Putamen (tissue), 1 donor: Measurements from ENCODE around the gene MVB12B.
"Not testable (repeated sequence)": the region's sequence is repeated elsewhere in the genome, so short reads cannot be mapped to it uniquely, and the experiment has no call there.

Source experiments
- DNase-seq: peaks from one replicate; pipeline ENCODE4 v3.0.0-alpha.2; 2016; ENCODE audit warnings: low spot score

The MVB12B gene

DNA sequence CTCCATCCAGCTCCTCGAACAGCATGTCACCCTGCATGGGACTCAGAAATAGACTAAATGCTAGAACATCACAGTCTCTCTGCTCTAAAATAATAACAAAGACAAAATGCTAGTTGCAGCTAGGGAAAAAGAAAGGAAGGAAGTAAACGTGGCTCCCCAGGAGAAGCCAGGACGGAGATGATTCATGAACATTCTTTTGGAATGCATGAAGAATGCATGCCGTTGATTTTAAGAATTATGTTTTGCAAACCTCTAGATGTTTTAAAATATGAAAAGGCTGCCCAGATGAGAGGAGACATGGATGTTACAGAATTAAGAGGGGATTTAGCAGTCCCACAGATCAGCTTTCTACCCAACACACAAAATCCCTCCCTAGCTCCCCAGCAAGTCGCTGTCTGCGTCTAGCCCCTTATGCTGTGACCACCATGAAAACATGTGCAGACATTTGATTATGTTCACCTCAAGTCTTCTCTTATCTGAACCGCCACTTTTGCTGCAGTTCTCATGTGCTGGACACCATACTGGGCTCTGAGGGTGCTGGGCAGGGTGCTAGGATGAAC, 147.7 kb downstream of the MVB12B start:
- no peak for DNase-seq

DNA sequence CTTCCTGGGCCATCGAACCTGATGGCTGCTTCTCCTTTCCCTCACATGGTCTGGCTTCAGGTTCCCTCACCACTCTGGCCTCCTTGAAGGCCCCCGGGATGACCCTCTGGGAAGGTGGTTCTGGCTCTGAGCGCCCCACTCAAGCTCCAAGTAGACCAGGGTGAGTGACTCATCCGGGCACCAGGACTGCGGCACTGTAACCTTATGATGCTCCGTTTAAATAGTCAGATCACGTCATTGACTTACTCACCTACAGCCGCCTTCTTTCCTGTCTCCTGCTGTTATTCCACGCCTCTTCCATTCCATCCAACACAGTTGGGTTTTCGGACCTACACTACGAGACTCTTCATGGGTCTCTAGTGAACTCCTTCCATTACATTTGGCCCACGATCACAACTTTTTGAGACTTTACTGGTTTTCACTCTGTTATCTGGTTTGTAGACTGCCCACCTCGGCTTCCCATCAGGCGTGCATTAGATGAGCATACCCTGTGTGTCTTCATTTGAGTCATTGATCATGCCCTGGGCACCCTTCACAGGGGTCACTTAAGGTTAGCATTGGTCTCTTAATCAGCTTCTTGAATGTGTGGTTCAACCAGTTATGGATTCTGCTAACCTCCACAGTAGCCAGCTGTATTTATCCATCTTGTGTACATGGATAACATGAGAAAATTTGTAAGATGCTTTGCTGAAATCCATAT, 148.3 kb downstream of the MVB12B start:
- no peak for DNase-seq

DNA sequence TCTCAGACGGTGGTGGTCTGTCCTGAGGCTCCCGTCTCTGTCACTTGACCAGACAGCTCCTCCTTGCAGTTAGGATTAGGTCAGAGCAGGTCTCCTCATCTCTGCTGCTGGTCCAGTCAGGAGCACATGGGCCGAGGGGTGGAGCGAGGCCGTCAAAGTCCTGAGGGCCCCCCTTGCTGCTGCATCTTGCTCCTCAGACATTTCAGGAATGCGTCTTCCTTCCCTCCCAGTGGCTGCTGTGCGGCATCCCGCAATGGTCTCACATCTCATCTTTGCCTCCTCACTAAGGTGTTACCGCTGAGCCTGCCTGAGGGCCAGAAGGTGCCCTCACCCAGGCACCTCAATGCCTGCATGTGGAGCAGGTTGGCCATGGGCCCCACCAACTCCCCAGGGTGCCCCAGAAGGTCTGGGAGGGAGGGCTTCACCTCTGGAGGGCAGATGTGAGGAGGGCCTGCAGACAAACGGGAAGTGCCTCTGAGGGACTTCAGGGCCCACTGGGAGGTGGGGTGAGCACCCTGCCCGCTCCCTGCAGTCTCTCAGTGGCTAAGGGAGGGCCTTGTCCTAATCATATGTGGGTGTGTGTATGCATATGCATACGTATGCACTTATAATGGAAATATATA, 149.4 kb downstream of the MVB12B start:
- DNase-seq = no peak

DNA sequence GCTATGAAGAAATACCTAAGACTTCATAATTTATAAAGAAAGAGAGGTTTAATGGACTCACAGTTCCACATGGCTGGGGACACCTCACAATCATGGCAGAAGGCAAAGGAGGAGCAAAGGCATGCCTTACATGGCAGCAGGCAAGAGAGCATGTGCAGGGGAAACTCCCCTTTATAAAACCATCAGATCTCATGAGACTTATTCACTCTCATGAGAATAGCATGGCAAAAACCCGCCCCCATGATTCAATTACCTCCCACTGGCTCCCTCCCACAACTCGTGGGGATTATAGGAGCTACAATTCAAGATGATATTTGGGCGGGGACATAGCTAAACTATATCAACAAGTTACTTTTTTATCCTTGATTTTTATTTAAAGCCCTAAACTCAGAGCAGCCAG, 150.8 kb downstream of the MVB12B start:
- DNase-seq = not testable (repeated sequence)

DNA sequence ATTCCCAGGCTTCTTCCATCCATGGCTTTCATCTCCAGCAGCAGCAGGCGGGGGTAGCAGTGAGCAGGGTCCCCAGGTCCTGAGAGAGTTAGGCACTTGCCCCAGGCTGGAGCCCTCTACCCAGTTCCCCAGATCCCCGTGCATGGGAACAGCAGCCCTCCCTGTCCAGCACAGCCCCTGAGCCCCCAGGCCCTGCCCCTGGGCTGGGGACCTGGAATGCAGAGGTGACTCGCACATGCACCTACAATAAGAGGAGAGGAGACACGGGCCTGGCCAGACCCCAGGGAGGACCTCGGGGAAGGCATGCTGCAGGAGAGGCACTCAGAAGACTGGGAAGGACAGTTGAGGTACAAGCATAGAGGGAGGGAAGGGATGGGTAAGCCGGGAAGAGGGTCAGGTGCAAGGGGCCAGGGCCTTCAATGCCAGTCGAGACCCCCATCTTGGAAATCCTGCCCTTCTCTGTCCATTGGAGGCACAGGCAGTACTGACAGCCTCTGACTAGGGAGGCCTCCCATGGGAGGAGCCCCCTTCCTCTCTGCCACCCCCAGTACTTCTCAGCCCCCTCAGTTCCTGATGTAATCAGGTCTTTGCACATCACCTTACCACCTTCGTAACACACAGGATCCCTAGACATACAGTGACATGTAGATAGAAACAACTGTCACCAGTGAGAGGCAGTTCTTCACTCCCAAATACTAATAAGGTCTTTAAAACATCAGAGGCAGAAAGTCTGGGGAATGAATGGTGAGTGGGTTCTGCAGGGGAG, 151.8 kb downstream of the MVB12B start:
- peak; percentile 78 for DNase-seq

DNA sequence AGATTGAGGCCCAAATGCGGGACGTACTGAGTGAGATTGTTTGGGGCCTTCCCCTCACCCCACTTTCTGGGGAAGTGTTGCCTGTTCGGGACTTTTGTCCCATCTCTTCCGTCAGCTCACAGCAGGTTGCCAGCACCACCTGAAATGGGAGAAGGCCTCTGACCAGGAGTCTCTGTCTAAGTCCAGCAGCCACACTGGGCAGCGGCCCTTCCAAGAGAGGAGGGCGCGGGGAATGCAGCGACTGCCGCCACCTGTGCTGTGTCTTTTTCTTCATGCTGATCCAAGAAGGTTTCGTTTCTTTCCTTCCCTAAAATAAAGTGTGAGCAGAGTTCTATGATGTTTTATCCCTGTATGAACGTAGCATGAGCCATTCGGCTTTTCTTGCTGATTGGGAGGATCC, 152.9 kb downstream of the MVB12B start:
- no peak for DNase-seq

DNA sequence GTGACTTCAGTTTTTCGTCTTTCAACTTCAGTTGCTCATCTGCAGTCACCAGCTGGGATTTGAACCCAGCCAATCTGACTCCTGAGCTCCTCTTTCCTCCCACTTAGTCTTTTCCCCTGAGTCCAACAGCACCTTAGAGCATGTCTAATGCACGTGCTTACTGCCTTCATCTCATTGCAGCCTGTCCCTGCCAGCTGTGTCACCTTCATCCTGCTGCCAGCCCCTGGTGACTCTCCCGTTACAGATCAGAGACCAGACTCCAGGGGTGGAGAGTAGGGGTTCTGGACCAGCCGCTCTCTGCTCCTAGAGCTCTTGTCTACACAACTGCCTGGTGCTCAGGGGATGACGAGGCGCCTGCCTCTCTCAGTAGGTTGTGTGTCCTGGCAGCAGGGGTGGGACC, 154.2 kb downstream of the MVB12B start:
- no peak for DNase-seq

DNA sequence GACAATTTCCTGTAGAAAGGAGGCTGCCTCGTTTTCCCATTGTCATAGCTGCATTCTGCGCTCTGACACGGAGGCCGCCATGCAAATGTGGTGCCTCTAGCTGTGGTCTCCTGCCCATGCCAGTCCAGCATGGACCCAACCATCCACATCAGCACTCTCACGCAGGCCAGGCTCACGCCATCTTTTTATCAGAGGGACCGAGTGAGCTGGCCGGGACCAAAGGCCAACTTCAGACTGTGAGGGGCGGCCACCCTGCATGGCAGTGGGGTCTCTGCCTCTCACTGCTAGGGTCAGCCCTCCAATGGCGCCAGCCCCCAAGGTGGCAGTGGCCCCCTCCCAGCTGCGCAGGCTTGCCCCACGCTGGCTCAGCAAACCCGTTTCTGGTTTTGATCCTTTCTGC, 155.2 kb downstream of the MVB12B start:
- DNase-seq = no peak

DNA sequence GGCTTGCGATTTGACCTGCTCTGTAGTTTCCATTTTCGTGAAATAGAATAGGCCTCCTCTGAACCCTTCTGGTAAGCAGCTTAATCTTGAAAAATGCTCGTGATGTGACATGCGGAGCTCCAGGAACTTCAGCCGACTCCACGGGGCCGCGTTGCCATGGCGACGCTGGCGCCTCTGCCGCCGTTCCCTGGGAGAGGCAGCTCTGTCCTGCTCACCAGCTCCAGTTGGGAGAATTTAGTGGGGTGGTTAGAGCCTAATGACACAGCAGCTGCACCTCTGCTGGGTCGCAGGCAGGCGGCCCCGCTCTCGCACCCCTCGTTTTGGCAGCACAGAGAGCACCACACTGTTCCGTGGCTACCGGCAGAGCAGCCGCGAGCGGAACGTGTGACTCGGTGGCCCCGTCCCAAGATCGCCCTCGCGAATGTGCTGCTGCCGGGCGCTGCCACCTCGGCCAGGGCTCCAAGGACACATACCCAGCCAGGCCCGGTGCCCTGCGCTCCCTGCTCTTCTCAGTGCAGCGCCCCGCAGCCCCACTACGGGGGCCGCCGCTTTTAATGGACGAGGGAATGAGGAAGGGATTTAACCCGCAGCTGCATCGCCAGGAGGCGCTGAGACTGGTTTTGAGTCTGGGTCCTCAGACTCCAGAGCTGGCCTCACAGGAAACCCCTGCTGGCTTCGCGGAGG, 155.9 kb downstream of the MVB12B start:
- peak; percentile 78 for DNase-seq

DNA sequence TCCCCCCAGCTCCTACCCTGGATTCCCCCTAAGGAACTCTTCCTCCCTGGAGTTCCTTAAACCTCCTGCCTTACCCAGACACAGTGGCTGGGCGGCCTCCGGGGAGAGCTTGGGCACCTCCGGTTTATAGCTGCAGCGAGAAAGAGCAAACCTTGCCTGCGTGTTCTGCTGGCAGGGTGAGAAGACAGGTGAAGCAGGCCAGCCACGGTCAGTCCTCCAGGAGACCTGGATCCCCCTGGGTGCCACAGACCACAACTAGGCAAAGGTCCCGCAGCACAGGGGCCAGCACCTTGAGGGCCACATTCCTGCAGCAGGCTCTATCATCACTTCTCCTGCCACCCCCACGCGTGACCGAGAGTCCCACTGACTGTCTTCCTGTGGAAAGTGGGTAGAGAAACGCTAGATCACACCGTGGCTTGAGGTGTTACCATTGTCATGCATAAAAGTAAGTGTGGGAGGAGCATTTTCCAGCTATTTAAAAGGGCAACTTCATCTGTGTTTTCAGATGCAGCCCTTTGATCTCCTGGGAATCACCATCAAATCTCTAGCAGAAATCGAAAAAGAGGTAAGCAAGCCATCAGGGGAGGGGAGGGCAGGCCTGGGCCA, 156.9 kb downstream of the MVB12B start:
- DNase-seq = no peak

DNA sequence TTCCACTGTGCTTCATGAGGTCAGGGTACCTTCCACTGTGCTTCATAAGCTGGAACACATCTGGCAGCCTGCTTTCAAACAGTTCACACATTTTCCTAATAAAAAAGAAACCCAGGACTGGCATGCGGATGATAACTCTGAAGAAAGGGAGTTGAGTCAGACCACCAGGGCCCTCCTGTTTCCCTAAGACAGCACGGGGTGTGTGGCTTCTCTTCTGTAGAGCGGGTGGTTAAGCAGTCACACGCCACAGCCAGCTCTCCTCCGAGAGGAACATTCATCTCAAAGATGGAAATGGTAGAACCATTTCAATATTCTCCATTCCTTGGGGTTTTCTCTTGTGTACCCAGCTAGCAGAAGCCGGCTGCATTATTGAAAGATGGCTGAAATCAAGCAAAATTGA, 159.0 kb downstream of the MVB12B start:
- no peak for DNase-seq

DNA sequence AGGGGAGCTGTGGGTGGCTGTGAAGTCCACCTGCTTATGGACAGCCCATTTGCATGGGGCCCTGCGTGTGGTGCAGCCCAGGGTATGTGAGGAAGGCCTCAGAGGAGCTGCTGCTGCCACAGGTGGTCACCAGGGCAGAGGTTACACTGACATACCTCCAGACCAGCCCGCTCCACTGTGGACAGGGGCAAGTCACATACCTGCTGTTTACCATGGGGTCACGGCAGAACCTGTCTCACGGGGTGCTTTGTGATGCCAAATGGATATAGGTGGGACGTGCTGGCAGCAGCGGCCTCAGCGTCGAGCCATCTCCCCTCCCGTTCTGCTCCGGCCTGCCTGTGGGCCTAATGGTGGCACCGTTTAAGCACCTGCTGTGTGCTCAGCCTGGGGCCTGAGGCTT, 159.6 kb downstream of the MVB12B start:
- no peak for DNase-seq

DNA sequence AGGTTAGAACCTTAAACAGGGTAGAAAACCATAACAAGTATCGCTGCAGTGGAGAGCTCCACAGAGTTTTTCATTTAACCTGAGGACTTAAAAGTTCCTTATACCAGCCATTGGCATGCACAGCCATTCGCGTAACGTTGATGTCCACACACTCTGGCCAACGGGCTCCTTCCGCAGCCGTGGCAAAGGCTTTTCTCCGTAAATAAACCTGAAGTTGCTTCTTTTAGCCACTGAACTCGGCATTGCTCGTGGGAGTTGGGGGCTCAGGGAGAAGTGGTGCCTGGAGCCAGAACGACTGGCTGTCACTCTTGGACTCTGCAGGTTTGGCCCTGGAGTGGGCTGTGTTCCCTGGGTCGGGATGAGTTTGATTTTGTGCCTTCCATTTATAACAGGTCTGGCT, 161.2 kb downstream of the MVB12B start:
- DNase-seq = no peak

DNA sequence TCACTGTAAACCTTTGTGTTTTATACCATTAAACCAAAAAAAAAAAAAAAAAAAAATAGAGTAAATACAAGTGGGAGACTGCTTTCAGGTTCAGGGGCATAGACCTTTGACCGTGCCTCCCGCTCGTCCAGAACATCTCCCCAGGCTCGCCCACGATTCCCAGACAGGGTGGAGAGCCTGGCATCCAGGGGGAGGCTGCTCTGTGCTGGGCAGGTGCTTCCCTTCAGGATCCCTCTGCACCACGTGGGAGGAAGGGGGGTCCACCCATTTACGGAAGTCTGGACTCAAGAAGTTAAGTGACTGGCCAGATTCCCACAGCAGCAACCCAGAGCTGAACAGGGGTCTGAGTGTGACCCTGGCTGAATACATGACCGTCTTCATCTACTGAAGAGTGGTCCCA, 161.7 kb downstream of the MVB12B start:
- no peak for DNase-seq

DNA sequence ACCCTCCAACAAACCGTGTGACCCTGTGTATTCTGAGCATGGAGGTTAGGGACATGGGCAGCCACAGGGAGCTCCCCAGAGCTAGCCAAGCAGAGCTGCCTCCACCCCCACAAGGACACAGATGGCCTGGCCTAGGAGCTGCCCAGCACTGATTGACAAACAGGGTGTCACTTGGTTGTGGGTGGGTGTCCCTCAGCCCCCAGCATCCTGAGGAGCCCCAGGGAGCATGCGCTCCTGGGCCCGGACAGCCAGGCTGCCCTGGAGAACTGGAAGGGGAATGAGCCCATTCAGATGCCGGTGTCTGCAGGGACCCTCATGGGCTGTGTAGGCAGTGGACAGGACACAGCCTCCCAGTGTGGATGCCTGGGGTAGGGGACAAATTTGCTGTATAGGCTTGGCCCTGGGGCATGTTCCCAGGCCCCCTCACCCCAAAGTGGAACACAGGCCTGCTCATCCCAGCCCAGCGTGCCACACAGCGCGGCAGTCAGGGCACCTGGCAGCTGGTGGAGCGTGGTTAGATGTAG, 162.3 kb downstream of the MVB12B start:
- DNase-seq = no peak

DNA sequence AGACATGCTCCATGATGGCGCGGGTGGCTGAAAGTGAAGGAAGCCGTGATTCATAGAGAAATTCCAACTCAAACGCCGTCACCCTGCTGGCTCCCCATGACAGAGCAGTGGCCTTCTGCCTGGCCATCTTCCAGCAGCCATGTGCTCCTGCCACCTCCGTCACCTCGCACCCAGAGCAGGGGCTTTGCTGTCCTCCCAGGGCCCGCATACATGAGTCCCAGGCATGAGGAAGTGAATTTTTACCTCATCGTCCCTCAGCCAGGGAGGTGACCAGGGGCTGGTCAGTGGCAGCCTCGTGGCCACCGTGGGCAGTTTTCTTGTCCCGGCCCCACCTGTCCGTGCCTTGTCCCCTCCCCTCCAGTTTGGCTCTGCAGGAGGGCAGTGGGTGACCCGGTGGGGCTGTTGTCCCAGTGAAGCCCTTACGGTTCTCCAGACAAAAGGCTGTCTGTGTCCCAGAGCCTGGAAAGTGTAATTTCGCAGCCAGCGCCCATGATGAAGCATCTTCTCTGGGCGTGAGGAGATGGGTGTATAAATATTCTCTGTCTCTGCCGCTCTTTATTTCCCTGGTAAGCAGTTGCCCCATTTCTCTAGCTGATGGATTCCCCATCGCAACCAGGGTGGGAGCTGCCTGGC, 163.1 kb downstream of the MVB12B start:
- DNase-seq = no peak

DNA sequence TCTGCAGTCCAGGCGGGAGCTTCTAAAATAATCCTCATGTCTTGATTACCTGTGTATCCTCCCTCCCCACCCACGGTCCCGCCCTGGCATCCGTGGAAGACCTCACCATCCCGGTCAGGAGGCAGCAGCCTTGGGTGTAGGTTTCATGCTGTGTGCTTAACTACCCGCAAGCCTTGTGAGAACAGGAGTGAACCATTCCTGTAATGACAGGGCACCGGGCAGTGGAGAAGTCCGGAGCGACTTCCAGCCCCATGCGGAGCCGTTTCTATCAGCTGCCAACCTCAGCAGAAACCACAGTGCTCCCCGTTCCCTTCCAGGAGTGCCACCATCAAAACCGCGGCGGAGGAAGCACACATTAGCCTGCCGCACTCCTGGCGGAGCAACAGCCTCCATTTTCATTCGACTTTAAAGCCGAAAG, 163.6 kb downstream of the MVB12B start:
- no peak for DNase-seq

DNA sequence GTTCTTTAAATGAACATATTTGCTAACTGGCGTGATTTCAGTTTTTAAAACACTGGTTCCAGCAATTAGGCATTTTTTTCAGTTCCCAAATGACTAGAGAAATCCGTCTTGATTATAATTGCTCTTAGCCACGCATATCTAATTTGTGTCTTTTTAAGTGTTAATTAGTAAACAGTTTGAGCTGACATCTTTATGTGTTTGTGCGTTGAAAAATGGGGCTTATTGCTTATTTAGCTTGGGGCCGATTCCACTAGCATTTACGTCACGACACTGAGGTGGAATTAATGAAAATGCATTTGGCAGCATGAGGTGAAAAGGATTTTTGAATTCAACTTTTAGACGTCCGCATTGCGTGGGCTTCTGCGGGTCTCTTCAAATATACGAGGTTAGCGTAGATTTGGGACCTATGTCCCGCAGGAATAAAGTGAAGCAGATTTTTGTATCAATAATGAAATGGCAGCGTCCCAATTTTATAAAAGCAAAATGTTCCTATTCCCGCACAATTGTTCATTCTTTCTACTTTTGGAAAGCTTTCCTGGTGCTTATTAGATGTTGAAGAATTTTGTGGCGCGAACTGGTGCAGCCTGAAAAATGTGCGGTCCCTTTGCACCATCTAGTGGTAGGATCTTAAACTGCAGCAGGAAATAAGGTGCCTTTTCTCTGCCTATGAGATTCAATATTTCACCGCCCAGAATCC, 164.4 kb downstream of the MVB12B start:
- peak; percentile 87 for DNase-seq

DNA sequence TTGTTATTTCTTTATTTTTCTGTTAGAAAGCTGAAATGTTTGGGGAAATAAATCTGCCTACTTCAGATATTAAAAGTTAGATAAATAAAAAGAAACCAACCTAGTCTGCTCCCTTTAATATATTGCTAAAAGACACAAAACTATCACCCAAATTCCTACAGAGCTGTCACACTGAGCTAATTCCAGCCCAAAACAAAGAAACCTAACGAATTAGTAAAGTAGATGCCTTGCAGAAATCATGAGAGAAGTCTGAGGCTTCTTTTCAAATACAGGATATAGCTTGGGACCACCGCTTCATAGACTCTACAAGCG, 164.9 kb downstream of the MVB12B start:
- no peak for DNase-seq

DNA sequence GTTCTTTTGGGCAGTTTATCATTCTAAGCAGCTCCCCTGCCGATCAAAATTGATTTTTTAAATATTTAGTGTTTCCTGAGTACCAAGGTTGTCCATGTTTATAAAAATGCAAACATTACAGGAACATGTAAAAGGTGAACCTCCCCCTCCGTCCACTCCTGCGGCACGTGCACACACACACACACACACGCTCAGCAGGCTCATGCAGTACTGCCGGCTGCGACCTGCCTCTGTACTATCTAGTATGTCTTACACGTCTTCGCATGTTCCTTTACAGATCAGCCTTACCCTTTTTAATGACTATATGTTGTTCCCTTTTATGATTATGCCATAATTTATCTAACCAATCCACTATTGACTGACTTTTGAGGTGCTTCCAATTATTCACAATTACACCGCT, 165.3 kb downstream of the MVB12B start:
- no peak for DNase-seq

DNA sequence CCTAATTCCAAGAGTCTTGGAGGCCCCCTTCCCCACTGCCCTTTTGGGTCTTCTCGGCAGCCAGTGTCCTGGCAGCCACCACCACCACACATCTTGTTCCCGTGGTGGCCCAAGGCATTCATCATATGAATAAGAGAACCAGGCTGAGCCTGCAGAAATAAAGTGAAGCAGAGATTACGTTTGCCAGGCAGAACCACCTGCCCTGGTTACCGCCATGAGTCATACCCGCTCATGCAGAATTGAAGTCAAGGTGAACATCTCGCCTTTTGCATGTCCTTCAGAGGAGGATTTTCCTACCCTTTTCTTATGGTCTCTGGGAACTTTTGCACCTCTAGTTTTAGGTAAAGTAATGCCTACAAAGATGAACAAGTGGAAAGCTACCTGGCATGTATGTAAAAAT, 167.6 kb downstream of the MVB12B start:
- DNase-seq = no peak
